Measurements from ENCODE around the gene APMAP.

DNA sequence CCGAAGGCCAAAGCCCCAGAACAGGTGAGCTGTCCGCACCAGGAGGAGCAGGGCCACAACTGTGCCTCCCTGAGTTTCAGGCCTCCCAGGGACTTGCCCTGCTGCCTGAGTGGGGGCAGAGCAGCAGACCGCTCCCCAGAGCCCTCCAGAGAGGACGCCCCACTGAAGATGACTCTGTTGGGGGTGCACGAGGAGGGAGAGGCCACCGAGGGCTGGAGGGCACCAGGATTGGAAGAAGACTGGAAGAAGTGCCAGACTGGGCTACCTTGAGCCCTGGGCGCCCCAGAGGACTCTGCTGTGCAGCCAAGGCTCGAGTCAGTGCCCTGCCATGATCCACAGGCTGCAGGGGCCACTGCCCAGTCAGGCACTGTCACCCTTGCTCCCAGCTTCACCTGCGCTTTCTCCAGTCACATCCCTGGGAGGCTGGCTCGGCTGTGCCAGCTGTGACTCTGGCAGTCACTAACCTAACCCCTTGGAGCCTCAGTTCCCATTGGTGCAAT is 32.2 kb downstream of the APMAP start:
- TF ChIP-seq, protein P1, sequence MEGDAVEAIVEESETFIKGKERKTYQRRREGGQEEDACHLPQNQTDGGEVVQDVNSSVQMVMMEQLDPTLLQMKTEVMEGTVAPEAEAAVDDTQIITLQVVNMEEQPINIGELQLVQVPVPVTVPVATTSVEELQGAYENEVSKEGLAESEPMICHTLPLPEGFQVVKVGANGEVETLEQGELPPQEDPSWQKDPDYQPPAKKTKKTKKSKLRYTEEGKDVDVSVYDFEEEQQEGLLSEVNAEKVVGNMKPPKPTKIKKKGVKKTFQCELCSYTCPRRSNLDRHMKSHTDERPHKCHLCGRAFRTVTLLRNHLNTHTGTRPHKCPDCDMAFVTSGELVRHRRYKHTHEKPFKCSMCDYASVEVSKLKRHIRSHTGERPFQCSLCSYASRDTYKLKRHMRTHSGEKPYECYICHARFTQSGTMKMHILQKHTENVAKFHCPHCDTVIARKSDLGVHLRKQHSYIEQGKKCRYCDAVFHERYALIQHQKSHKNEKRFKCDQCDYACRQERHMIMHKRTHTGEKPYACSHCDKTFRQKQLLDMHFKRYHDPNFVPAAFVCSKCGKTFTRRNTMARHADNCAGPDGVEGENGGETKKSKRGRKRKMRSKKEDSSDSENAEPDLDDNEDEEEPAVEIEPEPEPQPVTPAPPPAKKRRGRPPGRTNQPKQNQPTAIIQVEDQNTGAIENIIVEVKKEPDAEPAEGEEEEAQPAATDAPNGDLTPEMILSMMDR (IDR thresholded peaks at IDR 0.05; ENCODE audit: poor library complexity): no peak
- TF ChIP-seq EZH2 (IDR thresholded peaks at IDR 0.05; ENCODE audit: borderline replicate concordance): no peak
- TF ChIP-seq EZH2phosphoT487 (IDR thresholded peaks at IDR 0.05; ENCODE audit: low read depth, severe bottlenecking, unreplicated experiment): no peak
